OCI-LY7 (cell line): ENCODE data around the gene HMGA1. TPM values are rescaled to one million over a fixed set of nuclear protein-coding genes. Genes with fewer than 3 reads are reported as not detected.

ENCODE experiments used
- BruUV-seq: library from RNA; stranded (reverse); fragments of 400-500 nt; replicated peaks from 2 replicates; lab custom pipeline; 2021; lab: Mats Ljungman, UMichigan
- CTCF ChIA-PET: fragments of 300-600 bp; sonication (Branson Sonifier 250); formaldehyde crosslinking; loops from one replicate; lab custom pipeline; 2022; ENCODE audit warnings: antibody characterized with exemption; ENCODE audit not compliant: unreplicated experiment; lab: Charles Lee
- POLR2A ChIA-PET: fragments of 300-600 bp; sonication (Branson Sonifier 250); formaldehyde crosslinking; loops from one replicate; lab custom pipeline; 2022; ENCODE audit warnings: antibody characterized with exemption; lab: Charles Lee
- DNase-seq: peaks from one replicate; pipeline ENCODE4 v3.0.0-alpha.2; 2015; ENCODE audit warnings: low spot score
- H2AFZ ChIP-seq: fragments of 200-600 bp; sonication (generic), shearing (Covaris generic); 2 replicates; pipeline ENCODE4 v1.6.1; 2014; ENCODE audit warnings: mild to moderate bottlenecking, antibody characterized with exemption, low read length, moderate library complexity
- H3K27ac ChIP-seq: fragments of 200-600 bp; sonication (generic); 2 replicates; pipeline ENCODE4 v1.5.1; 2014; ENCODE audit warnings: mixed run types, low read depth, mild to moderate bottlenecking, moderate library complexity, low read length, inconsistent platforms; ENCODE audit not compliant: poor library complexity, severe bottlenecking
- H3K36me3 ChIP-seq: fragments of 200-600 bp; sonication (generic); 2 replicates; pipeline ENCODE4 v1.6.1; 2014; ENCODE audit warnings: mild to moderate bottlenecking, antibody characterized with exemption, low read length, moderate library complexity, mixed read lengths; ENCODE audit not compliant: insufficient read depth
- H3K4me1 ChIP-seq: fragments of 200-600 bp; sonication (generic); 2 replicates; pipeline ENCODE4 v1.5.1; 2014; ENCODE audit warnings: mild to moderate bottlenecking, low read length; ENCODE audit not compliant: insufficient read depth, poor library complexity, severe bottlenecking
- H3K4me2 ChIP-seq: fragments of 200-600 bp; sonication (generic); 2 replicates; pipeline ENCODE4 v1.6.1; 2014; ENCODE audit warnings: mild to moderate bottlenecking, low read length
- H3K4me3 ChIP-seq: fragments of 200-600 bp; sonication (generic); 2 replicates; pipeline ENCODE4 v1.5.1; 2014; ENCODE audit warnings: mild to moderate bottlenecking, low read depth, low read length; ENCODE audit not compliant: poor library complexity, severe bottlenecking
- H3K79me2 ChIP-seq: fragments of 200-600 bp; sonication (generic); 2 replicates; pipeline ENCODE4 v1.6.1; 2016; ENCODE audit warnings: low read depth, mild to moderate bottlenecking, low read length, moderate library complexity, mixed read lengths; ENCODE audit not compliant: insufficient read depth
- H3K9me2 ChIP-seq: fragments of 200-600 bp; sonication (generic); 2 replicates; pipeline ENCODE4 v1.6.1; 2016; ENCODE audit warnings: mild to moderate bottlenecking, low read length, mixed read lengths; ENCODE audit not compliant: insufficient read depth
- H3K9me3 ChIP-seq: fragments of 200-600 bp; sonication (generic); 2 replicates; pipeline ENCODE4 v1.6.1; 2014; ENCODE audit warnings: mild to moderate bottlenecking, mixed run types, low read length, mixed read lengths
- H4K20me1 ChIP-seq: fragments of 200-600 bp; sonication (generic); 2 replicates; pipeline ENCODE4 v1.6.1; 2014; ENCODE audit warnings: mild to moderate bottlenecking, antibody characterized with exemption, low read length, moderate library complexity, mixed read lengths; ENCODE audit not compliant: insufficient read depth
- EZH2phosphoT487 ChIP-seq: fragments of 200-600 bp; sonication (generic); IDR thresholded peaks from 2 replicates; pipeline ENCODE4 v1.6.1; 2018; ENCODE audit warnings: low read depth, borderline replicate concordance, mild to moderate bottlenecking, mixed run types, antibody characterized with exemption, low read length, moderate library complexity, mixed read lengths
- intact Hi-C: fragments of 100-400 bp; cut with micrococcal nuclease; formaldehyde crosslinking; loops from one replicate; pipeline ENCODE4 v1.10.0; 2022; ENCODE audit not compliant: unreplicated experiment
- total RNA-seq, 2 experiments: library from RNA; depleted of rRNA in 1 of 2; stranded (reverse); fragments of >200 nt in 1 of 2; shearing (Covaris generic) in 1 of 2; gene quantifications; 2 replicates each; pipeline ENCODE4 v1.2.3, GENCODE V29; 2014 to 2022
- TF ChIP-seq, protein P1 (sequence below): fragments of 200-600 bp; sonication (generic); conservative IDR thresholded peaks from 2 replicates; pipeline ENCODE4 v1.5.1; 2014; ENCODE audit warnings: mild to moderate bottlenecking, antibody characterized with exemption, low read length, moderate library complexity, mixed read lengths

HMGA1 gene
- total RNA-seq, 2 experiments from 2014 or later = 435 to 764 TPM

DNA sequence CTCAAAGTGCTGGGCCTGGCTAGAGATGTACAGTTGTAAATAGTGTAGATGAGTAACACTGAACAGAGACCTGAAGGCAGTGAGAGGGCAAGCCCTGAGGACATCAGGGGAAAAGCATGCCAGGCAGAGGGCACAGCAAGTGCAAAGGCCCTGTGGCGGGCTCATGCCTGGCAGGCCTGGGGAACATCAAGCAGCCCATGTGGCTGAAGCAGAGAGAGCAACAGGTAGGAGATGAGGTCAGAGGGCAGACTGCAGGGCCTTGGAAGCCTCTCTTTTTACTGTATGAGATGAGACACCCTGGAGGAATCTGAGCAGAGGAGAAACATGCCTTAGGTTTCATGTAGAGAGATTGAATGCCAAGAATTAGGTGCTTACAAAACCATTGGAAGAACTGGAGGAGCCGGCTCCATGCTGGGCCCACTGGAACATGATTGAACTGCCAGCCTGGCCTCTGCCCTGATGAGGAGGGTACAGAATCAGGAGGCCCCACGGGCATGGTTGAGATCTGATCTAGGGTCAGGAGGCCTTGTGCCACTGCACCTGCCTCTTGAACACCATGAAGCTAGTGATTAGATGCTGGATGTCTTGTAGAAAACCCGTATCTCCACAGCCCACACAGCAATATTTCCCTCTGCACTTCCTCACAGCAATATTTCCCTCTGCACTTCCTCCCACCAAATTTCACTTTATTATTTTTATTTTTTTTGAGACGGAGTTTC lies 5.9 kb upstream of the HMGA1 start:
- no peak overlapping the region for H2AFZ ChIP-seq
- ChIA-PET POLR2A (no interaction called here), CTCF (no interaction called here)
- H4K20me1 ChIP-seq = no peaks in the 10 kb centered on the region
- no peak overlapping the region for H3K4me3 ChIP-seq
- no peak for DNase-seq
- no peaks in the 10 kb centered on the region for H3K9me3 ChIP-seq
- H3K4me1 ChIP-seq = peaks cover 32% of the 10 kb centered on the region
- intact Hi-C loops = loop anchor here (10.0 kb wide), 1 partner anchor 444 kb away; no protein-coding TSS in a partner anchor
- no peaks in the 10 kb centered on the region for H3K36me3 ChIP-seq
- no peaks in the 10 kb centered on the region for H3K9me2 ChIP-seq
- BruUV-seq = no TSS peak
- H3K27ac ChIP-seq = no peak overlapping the region
- TF ChIP-seq EZH2phosphoT487 = no peak
- TF ChIP-seq, protein P1, sequence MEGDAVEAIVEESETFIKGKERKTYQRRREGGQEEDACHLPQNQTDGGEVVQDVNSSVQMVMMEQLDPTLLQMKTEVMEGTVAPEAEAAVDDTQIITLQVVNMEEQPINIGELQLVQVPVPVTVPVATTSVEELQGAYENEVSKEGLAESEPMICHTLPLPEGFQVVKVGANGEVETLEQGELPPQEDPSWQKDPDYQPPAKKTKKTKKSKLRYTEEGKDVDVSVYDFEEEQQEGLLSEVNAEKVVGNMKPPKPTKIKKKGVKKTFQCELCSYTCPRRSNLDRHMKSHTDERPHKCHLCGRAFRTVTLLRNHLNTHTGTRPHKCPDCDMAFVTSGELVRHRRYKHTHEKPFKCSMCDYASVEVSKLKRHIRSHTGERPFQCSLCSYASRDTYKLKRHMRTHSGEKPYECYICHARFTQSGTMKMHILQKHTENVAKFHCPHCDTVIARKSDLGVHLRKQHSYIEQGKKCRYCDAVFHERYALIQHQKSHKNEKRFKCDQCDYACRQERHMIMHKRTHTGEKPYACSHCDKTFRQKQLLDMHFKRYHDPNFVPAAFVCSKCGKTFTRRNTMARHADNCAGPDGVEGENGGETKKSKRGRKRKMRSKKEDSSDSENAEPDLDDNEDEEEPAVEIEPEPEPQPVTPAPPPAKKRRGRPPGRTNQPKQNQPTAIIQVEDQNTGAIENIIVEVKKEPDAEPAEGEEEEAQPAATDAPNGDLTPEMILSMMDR = no peak
- H3K79me2 ChIP-seq = no peaks in the 10 kb centered on the region
- no peak overlapping the region for H3K4me2 ChIP-seq

DNA sequence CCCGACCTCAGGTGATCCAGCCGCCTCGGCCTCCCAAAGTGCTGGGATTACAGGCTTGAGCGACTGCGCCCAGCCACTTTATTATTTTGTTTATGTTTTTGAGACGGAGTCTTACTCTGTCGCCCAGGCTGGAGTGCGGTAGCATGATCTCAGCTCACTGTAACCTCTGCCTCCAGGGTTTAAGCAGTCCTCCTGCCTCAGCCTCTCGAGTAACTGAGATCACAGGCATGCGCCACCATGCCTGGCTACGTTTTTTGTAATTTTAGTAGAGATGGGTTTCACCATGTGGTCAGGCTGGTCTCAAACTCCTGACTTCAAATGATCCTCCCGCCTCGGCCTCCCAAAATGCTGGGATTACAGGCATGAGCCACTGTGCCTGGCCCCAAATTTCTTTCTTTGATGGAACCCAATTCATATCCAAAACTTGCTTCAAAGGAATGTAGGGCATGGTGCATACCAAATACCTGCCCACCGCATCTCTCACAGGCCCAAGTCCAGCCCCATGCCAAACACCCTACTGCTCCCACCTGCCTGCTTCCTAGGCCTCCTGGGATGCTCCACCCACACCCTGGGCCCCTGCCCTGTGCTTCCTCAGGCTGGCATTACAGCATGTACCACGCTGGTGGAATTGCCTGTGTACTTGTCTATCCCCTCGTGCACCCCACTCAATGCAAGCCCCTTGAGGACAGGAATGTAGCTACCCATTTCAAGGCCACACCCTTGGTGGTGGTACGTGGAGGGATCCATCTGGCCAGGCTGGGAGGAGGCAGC lies 4.9 kb upstream of the HMGA1 start:
- Histone ChIP-seq H3K4me3 (no peak overlapping the region), H2AFZ (no peak overlapping the region), H3K36me3 (no peaks in the 10 kb centered on the region), H3K9me2 (no peaks in the 10 kb centered on the region), H3K9me3 (no peaks in the 10 kb centered on the region), H3K4me2 (no peak overlapping the region), H3K79me2 (peaks cover 6% of the 10 kb centered on the region; the same call in 1 of the 2 replicates), H3K27ac (no peak overlapping the region), H3K4me1 (peaks cover 36% of the 10 kb centered on the region), H4K20me1 (no peaks in the 10 kb centered on the region)
- intact Hi-C loops = loop anchor here (10.0 kb wide), 1 partner anchor 443 kb away; no protein-coding TSS in a partner anchor
- TF ChIP-seq, protein P1 = no peak
- TF ChIP-seq EZH2phosphoT487 = no peak
- POLR2A ChIA-PET = no interaction called here
- DNase-seq = no peak
- CTCF ChIA-PET = no interaction called here
- BruUV-seq = no TSS peak
